HG02981 (cell line): Measurements from ENCODE around the gene C2CD4C.
"Not testable (repeated sequence)": the region's sequence is repeated elsewhere in the genome, so short reads cannot be mapped to it uniquely, and the experiment has no call there.

Source experiments
- ATAC-seq: cut with Tn5 transposase; IDR thresholded peaks from one replicate; pipeline ENCODE4 v1.9.1; 2021; ENCODE audit warnings: mild to moderate bottlenecking, moderate library complexity; ENCODE audit not compliant: unreplicated experiment

C2CD4C gene

DNA sequence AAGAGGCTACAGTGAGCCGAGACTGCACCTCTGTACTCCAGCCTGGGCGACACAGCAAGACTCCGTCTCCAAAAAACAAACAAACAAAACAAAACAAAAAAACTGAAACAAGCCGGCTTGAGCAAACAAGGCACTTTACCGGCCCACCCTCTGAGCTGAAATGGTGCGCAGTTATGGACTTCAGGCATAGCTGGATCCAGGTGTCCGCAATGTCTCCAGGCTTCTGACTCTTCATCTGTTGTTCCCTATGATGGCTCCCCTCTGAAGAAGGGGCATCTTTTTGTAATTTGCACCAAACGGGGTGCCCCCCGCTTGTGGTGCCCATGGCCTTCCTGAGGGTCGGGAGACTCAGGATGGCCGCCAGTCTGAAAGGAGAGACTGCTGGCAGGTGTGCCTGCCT lies 6.2 kb downstream of the C2CD4C start:
- ATAC-seq, result no peak

DNA sequence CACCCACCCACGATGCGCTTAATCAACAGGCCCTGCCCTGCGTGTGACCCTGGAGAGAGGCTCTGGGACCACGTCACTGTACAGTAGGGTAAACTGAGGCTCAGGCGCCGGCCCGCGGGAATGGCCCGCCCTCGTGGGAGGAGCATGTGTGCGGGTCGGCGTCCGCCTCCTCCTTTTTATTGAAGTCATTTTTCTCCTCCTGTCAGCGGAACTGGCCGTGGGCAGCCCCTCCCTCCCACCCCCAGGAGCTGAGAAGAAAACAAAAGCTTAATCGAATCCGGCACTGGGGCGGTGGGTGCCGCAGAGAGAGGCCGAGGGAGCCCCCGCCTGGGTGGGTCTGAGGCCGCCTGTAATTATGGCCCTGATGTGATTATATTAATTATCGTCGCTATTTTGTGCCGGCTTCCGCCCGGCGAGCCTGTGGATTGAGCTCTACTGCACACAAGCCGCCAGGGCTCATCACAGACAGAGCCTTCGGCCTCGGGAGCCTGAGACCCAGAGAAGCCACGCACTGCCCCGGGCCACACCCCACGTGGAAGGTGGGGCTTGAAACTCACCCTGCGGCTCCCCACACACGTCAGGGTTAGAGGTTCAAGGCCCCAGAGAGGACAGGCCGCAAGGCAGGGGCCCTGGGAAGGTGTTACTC lies 7.0 kb downstream of the C2CD4C start:
- ATAC-seq, result no peak

DNA sequence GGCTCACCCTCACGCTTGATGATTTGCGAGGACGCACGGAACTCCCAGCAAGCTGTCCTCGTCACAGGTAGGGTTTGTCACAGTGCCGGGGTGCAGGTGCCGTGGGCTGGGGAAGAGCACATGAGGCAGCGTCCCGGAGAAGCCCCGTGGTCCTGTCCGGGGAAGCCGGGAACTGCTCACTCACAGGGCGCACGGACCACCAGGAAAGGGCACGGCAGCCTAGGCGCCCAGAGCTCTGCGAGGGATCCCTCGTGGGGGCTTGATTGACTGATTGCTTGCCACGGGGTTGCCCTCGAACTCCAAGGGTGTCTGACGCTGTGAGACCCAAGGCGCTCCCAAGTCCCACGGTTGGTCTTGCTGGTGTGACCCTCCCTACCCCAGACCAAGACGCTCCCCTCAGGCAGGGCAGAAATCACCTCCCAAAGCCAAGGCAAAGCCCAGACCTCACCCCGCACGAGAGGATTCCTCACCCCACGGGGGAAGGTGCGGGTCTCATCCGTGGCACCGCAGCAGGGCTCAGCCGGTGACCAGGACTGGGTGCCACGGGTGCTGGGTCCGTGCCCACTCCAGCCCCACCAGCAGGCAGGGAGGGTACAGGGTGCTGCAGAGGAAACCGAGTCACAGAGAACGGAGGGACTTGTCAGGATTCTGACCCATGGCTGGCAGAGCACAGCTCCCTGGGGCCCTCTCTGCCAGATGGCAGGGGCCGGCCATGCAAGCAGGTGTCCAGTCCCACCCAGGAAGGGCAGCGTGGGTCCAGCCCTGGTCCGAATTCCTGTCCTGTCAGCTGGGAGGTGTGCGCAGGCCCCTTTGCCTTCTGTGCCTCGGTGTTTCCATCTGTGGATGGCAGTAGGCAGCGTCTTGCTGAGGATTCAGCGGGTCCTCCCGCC lies 7.7 kb downstream of the C2CD4C start:
- ATAC-seq, result no peak

DNA sequence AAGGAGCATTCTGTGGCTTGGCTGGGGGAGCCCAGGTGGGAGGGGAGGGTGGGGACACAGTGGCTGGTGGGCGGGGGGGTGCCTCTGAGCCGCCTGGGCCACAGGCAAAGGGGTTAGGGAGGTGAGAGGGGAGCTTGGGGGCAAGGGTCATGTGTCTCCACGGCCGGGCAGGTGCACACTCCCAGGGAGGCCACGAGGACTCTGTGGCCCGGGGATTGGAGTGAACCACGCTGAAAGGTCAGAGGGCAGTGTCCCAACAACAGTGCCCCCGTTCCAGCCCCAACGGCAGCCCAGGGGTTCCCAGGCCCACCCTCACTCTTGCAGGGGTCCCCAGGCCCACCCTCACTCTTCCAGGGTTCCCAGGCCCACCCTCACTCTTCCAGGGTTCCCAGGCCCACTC lies 9.6 kb downstream of the C2CD4C start:
- no peak for ATAC-seq

DNA sequence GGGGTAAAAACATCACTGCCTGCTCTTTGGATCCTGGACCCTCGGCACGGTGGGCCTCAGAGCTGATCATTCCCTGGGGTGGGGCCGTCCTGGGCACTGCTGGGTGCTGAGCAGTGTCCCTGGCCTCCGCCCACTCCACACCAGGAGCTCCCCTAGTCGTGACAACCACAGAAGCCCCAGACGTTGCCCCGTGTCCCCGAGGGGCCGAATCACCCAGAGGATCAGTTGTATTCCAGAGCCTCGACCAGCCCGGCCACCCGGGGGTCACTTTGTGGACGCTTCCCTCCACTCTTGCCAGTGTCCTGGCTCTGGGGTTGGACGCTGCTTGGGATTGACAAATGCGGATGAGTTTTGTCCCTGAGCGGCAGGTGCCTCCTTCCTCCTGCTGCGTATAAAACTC lies 10.2 kb downstream of the C2CD4C start:
- no peak for ATAC-seq

DNA sequence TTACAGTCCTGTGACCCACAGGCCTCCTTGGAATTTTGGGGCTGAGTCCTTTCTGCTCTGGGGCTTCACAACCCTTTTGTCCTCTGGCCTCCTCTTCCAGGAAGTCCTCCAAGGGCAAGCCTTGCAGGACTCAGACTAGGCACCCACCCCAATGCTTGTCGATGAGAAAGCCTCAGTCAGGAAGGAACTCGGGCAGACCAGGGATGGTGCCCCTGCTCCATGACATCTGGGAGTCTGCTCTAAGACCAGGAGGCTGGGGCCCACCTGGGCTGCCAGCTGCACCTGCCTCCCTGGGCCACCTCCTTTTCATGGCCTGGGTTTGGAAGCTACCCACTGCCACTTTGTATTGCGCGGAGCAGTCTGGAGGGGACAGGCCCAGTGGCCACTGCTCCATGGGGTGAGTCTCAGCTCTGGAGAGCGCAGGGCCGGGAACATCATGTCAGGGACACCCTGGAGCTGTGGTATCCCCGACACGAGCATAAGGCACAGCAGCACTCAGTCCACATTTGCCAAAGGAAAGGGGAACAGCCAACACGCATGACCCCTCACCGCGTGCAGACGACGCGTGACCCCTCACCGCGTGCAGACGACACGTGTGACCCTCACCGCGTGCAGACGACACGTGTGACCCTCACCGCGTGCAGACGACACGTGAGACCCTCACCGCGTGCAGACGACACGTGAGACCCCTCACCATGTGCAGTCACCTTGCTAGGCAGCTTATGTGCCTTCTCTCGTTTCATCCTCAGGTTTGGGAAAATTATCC lies 10.8 kb downstream of the C2CD4C start:
- ATAC-seq, result no peak

DNA sequence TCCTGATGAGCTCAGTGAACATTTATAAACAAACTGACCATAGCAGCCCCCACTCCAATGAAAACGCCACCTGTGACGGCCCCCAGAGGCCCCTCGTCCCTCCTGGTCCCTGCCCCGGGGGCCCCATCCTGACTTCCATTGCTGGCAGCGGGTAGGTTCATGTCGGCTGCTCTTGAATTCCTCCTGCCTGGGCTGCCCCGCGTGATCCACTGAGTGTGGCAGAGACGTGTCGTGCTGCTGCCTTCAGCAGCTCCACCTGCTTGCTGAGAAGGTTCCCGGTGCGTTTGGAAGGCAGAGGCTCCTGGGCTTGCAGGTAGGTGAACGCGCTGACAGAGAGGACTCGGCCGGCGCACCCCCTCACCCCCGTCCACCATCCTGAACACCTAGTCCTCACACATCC lies 11.6 kb downstream of the C2CD4C start:
- ATAC-seq, result no peak

DNA sequence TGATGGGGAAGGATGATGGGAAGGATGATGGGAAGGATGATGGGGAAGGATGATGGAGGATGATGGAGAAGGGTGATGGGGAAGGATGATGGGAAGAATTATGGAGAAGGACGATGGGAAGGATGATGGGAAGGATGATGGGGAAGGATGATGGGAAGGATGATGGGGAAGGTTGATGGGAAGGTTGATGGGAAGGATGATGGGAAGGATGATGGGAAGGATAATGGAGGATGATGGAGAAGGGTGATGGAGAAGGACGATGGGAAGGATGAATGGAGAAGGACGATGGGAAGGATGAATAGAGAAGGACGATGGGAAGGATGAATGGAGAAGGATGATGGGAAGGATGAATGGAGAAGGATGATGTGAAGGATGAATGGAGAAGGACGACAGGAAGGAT lies 13.5 kb downstream of the C2CD4C start:
- no peak for ATAC-seq

DNA sequence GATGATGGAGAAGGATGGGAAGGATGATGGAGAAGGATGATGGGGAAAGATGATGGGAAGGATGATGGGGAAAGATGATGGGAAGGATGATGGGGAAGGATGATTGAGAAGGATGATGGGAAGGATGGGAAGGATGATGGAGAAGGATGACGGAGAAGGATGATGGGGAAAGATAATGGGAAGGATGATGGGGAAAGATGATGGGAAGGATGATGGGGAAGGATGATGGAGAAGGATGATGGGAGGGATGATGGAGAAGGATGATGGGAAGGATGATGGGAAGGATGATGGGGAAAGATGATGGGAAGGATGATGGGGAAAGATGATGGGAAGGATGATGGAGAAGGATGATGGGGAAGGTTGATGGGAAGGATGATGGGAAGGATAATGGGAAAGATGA lies 14.1 kb downstream of the C2CD4C start:
- not testable (repeated sequence) for ATAC-seq

DNA sequence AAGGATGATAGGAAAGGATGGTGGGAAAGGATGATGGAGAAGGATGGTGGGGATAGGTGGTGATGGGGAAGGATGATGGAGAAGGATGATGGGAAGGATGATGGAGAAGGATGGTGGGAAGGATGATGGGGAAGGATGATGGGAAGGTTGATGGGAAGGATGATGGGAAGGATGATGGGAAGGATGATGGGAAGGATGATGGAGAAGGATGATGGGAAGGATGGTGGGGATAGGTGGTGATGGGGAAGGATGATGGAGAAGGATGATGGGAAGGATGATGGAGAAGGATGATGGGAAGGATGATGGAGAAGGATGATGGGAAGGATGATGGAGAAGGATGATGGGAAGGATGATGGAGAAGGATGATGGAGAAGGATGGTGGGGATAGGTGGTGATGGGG lies 15.4 kb downstream of the C2CD4C start:
- not testable (repeated sequence) for ATAC-seq

DNA sequence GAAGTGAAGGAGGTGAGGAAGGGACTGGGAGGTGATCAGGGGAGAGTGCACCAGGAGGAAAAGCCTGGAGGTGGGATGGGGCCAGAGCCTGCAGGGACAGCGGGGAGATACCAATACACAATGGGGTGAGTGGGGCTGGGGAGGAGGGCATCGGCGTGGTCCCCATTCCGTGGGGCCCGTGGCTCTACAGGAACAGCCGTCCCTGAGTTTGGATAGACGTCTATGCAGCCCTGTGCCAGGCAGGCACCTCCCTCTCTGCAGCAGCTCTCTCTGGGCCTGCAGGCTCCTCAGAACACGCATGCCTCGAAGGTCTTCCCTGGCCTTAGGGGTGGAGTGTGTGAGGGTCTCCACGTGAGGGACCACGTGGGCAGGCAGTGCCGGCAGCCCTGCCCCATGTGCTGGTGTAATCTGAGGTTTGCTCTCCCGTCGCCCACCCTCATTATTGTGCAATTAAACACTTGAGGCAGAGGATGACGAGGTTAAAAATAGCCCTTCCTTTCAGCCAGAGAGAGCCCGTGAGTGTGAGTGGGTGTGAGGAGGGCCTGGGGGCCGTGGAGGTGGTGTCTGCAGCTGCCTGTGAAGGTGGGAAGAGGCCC lies 16.5 kb downstream of the C2CD4C start:
- no peak for ATAC-seq

DNA sequence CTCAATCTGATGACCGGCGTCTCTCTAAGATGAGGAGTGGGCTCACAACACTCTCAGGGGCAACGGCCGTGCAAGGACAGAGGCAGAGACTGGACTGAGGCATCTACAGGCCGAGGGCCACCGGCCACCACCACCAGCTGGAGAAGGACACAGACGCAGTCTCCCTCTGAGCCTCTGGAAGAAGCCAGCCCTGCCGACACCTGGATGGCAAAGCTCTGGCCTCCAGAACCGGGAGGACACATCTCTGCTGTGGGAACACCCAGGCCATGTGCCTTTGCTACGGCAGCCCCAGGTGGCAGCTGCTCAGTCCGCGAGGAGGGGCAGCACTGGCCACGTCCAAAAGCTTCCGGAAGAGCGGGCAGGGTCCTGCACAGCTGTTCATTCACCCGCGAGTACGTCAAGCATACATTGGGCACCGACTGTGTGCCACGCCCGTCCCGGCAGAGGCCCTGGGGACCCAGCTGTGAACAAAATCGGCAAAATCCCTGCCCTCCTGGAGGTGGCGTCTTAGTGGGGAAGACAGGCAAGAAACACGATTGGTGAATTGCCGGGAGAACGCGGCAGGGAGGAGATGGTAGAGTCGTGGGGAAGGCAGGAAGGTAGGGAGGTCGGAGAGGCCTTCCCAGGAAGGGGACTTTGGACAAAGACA lies 17.1 kb downstream of the C2CD4C start:
- no peak for ATAC-seq

DNA sequence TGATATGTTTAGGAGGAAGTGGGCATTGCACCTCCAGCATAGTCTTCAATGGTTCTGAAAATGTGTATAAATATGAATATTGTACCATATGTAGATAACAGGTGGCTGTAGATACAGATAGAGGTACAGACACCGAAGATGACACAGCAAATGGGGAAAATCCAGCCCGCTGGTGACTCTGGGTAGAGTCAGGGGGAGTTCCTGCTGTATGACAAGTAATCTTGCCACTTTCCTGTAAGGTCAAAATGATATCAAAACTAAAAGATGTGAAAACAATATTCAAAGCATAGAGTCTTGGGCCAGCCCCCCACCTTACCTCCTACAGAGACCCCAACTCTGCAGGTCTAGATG lies 17.8 kb downstream of the C2CD4C start:
- no peak for ATAC-seq

DNA sequence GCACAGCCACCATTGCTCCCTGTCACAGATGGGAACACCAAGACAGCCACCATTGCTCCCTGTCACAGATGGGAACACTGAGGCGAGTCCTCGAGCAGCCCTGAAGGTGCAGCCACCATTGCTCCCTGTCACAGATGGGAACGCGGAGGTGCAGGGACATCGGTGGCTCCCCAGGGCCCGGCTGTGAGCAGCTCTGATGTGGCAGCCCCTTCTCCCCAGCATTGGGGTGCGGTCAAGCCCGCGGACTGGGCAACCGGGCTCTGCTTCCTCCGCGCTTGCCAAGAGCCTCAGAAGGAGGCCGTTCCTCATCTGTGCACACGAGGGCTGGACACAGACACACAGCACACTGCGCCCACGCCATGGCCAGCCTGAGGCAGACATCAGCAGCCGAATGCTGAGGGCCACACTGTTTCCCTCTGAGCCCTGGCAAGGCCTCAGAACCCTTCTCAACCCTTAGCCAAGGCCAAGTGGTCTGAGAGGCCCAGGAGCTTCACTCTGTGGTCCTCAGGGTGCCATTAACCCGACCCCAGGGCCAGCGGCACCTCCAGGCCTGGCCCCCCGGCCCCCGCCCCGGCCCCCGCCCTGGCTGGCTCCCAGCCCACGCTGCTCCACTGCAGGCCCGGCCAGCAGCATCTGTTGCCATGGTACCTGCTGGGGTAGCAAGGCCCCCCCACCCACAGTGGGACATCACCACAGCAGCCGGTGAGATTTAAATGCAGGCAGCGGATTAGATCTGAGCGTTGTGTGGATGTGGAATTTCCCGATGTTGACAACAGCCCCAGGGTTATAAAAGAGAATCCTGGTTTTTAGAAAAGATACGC lies 18.4 kb downstream of the C2CD4C start:
- no peak for ATAC-seq

DNA sequence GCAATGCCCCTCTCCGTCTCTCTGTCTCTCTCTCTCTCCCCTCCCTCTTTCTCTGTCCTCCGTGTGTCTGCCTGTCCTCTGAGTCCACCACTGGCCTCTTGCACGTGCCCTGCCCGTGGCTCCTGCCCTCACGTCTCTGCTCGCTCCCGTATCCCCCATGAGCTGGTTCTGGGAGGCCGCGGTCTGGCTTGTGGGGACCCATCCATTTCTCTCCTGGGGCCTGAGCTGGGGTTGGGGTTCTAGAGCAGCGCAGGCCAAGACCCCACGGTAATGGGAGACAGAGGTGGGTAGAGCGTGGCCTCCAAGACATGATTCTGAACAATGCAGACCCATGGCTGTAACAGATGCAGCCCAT lies 19.0 kb downstream of the C2CD4C start:
- no peak for ATAC-seq

DNA sequence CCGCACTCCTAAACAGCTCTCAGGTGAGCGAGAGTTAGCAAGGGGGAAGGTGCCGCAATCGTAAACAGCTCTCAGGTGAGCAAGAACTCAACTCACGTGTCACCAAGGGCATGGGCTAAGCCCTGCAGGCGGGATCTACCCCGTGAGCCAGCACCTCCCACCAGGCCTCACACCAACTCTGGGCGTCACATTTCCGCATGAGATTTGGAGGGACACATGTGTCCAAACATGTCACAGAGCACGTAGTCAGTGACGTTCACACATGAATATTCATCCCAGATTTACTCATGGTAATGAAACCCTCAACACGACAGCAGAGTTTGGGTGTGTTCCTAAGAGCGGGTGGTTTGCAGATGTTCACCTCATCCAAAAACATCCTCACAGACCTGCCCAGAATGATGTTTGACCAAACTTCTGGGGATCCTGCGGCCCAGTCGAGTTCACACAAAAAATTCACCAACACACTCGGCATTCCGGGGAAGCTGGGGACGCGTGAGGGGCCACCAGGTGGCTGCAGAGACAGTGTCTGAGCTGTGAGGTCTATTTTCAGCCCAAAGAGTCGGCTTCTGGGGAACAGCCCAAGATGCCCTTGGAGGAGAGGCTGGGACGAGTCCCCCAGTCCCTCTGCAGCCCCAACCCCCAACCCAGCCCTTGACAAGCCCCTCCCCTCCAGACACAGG lies 19.6 kb downstream of the C2CD4C start:
- no peak for ATAC-seq

DNA sequence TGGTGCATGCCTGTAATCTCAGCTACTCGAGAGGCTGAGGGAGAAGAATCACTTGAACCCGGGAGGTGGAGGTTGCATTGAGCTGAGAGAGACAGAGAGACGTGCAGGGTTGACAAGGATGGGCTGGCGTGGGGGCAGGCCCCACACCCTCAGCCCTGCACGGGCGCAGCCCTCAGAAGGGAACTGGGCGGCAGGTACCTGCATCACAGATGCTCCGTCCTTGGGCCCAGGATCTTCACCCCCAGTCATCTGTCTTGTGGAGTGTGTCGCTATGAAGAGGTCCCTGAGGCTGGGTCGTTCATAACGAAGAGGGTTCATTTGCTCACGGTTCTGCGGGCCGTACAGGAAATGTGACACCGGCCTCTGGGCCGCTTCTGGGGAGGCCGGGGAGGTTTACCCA lies 20.3 kb downstream of the C2CD4C start:
- ATAC-seq, result no peak

DNA sequence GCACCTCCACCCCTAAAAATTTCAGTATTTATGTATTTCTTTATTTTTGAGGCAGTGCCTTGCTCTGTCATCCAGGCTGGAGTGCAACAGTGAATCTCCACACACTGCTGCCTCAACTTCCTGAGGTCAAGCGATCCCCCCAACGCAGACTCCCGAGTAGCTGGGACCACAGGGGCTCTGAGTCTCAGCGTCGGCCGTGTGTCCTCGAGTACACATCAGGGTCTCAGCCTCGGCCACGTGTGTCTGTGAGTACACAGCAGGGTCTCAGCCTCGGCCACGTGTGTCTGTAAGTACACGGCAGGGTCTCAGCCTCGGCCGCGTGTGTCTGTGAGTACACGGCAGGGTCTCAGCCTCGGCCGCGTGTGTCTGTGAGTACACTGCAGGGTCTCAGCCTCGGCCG lies 21.2 kb downstream of the C2CD4C start:
- ATAC-seq, result no peak

DNA sequence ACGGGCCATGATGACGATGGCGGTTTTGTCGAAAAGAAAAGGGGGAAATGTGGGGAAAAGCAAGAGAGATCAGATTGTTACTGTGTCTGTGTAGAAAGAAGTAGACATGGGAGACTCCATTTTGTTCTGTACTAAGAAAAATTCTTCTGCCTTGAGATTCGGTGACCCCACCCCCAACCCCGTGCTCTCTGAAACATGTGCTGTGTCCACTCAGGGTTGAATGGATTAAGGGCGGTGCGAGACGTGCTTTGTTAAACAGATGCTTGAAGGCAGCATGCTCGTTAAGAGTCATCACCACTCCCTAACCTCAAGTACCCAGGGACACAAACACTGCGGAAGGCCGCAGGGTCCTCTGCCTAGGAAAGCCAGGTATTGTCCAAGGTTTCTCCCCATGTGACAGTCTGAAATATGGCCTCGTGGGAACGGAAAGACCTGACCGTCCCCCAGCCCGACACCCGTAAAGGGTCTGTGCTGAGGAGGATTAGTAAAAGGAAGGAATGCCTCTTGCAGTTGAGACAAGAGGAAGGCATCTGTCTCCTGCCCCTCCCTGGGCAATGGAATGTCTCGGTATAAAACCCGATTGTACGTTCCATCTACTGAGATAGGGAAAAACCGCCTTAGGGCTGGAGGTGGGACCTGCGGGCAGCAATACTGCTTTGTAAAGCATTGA lies 22.2 kb downstream of the C2CD4C start:
- not testable (repeated sequence) for ATAC-seq
